GM18867 (cell line): Measurements from ENCODE around the gene FAAP20.

Source experiments
- ATAC-seq: cut with Tn5 transposase; IDR thresholded peaks from one replicate; pipeline ENCODE4 v1.9.1; 2021; ENCODE audit warnings: mild to moderate bottlenecking, moderate library complexity; ENCODE audit not compliant: unreplicated experiment

Gene FAAP20

DNA sequence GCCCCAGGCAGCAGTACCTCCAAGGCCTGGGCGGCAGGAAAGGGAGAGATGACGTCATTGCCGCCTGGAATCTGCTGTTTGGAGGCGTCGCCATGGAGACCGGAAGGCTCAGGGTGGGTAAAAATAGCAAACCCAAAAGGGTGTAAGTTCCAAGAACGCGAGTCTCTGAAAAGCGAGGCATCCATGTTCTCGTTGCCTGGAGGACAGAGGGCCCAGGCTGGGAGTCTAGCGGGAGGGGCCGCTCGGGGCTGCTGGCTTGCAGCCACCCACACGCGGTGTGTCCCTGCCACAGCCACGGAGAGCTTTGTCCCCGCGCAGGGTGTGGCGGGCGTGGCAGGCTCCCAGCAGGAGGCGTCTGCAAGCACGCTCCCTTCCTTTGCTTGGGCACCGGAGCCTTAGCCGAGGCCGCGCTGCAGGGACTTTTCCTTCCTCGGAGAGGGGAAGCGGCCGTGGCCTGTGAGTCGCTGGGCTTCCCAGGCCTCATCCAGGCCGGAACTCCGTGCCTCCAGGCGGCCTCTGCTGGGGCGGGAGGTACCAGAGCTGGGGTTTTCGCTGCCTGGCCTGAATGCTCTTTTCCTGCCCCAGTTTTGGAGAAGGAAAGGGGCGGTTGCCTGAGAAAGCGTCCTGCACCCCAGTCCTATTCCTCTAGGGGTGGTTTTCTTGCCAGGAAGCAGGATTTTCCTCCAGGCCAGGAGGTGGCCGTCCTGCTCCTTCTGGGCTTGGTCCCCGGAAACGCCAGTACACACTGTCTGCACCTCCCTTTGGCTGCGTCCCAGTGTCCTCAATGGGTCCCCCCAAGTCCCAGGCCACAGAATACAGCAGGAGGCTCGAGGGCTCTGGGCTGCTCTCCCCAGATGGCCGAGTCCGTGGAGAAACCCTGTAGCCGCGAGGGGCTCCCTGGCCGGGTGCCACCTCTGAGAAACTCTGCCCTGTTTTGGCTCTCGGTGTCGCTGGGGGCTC lies 18.2 kb upstream of the FAAP20 start:
- no peak for ATAC-seq

DNA sequence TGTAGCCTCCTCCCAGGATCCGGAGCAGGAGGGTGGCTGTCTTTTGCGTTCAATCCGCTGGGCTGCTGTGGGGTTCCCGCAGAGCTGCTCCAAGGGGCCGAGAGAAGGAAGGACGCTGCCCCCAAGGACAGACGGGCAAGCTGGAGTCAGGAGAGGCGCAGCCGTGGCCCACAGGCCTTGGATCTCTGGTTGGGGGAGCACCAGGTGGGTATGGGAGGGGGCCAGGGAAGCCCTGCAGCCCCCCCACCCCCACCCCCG lies 17.6 kb upstream of the FAAP20 start:
- no peak for ATAC-seq

DNA sequence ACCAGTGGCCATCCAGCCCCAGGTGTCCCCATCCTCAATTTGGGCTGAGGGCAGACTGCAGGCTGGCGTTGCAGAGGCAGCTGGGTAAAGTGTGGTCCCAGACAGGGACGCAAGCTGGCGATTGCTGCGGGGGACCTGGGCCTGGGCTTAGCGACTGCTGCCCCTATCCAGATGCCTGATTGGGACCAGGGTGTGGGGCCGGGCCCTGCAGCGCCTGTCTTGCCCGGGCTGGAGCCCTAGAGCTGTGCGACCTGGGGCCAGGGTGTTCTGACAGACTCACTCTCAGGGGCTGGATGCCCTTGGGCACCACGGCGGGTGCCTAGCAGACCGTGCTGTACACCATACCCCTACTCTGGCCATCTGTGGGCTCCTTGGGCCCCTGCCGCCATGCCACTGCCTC lies 16.2 kb upstream of the FAAP20 start:
- ATAC-seq, result no peak

DNA sequence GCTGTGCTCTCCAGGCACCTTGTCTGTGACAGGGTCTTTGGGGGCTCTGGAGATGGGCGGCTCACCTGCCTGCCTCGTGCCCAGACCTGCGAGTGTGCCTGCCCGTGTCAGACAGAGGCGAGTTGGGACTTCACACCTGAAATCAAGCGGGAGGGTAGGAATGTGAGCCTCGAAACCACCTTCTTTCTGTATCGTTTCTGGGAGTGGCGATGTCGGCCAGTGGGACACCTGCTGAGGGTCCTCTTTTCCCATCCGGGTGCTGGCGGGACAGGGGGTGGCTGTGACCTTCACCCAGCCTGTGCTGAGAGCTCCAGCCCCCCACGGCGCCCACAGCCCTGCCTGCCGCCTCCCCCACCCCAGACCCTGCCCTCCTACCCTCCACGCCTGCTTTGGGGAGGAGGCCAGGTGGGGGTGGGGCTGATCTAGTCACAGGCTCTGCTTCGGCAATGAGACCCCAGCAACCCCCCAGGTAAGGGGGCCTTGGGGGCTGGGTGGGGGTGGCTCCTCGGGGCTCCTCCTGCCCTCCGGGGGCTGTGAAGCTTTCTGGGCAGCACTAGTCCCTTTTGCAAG lies 15.6 kb upstream of the FAAP20 start:
- no peak for ATAC-seq

DNA sequence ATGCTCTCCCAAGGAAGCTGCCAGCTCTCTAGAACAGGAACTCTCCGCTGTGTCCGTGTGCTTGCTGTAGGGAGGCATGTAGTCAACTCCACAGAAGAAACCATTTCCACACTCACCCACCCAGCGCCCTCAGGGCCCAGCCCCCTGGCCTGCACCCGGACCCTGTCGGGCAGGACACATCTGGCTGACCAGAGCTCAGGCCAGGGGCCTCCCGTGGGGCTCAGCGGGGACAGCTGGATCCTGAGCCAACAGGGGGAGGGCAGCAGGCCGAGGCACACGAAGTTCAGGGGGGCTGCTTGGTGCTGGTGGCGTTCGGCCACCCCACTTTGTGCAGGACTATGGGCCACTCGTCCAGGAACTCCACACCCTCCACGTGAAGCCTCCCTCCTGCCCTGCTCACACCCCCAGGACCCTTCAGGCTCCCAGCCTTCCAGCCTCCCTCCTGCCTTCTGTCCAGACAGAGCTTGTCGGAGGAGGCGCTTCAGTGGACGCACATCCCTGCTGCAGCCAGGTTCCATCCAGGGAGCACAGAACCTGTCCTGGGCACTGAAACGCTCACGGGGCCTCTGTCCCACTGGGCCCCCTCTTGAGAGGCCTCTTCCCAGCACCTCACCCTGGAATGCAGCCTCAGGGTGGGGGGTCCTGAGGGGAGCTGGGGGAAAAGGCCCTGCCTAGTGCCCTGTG lies 15.0 kb upstream of the FAAP20 start:
- ATAC-seq, result no peak

DNA sequence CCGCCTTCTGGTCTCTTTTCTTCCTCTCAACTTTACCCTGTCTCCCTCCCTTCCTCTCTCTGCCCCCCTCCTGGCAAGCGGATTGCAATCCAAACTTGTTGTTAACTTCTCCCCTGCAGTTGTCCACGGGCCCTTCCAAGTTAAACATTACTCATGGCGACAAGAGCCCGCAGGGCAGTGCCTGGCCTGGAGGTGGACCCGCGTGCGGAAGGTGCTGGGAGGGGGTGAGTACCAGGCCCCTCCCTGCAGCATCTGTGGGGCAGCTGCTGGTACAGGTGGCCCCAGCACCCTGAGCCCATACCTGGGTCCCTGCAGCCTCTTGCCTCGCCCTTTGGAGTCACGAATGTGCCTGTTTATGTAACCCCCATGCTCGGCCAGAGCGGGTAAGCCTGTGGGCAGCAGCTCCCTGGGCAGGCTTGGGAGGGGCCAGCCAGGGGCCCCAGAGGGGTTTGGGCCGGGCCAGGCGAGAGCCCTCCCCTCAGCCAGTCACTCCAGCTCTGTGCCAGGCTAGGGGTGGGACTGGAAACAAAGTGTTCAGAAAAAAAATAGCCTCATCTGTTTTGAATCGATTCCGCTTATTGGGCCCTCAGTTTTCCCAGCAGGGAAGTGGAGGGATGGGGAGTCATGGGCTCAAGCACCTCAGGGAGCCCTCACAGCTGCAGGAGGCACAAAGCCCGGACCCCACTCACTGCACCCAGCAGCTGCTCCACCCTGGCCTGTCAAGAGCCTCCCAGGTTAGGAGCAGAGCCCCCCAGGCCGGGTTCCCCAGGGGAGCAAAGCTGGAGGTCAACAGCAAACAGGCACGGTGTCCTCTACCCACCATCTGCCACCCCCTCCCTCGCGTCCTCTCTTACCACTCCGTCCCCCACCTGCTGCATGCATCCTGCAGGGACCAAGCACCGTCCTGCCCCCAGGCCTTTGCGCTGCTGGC lies 14.0 kb upstream of the FAAP20 start:
- ATAC-seq, result no peak

DNA sequence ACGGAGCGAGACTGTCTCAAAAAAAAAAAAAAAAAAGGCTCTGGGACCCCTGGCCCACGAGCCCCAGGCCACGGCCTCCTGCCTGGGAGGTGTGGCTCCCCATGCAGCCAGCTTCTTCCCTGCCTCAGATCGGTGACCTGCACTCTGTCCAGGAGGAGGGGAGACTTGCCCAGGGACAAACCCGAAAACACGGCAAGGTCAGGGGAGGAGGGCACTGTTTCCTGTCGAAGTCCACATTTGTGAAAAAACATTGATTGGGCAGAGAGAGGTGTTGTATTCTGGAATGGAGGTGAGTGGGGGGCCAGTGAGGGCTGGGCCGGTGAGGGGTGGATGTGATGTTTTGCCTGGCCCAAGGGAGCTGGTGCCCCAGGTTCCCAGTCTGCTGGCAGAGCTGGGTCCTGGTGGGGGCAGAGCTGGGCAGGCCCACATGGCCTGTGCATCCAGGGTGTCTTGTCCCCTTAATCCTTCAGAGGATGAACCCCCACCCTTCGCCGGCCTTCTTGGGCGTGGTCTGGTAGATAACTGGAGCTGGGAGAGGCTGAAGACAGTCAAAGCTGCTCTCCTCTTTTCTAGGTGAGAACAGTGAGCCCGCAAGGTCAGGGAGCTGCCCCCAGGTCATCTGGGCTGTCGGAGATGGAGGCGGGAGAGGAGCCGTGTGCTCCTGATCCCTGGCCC lies 12.4 kb upstream of the FAAP20 start:
- ATAC-seq, result no peak

DNA sequence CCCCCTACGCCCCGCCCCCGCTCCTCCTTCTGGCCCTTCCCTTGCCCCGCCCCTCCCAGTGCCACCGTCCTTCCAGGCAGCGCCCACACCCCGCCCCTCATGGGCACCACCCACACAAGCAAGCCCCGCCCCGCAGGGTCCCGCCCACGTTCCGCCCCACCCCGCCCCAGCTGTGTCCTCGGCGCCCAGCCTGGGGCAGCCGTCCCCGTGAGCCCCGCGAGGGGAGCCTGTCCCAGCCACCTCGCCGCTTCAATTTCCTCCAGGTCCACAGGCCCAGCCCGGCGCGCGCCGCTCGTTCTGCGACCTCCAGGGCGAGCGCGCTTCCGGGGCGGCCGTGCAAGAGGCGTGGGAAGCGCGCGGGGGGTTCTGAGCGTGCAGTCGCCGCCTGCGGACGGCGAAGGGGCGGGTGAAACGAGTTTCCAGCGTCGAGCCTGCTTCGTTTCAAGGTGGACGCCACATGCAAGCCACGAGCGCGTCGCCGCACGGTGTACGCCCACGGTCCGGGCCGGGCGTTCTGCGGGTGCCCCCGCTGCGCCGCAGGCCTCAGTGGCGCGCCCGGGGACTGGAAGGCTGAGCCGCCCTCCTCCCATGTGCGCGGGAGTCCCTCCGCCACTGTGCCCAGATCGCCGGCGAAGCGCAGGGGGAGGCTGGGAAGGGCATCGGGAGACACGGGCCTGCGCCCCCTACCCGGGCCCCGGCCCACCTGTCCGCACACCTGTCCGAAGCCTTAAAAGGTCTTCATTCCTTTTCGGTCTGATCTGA lies 10.8 kb upstream of the FAAP20 start:
- peak; percentile 64 for ATAC-seq

DNA sequence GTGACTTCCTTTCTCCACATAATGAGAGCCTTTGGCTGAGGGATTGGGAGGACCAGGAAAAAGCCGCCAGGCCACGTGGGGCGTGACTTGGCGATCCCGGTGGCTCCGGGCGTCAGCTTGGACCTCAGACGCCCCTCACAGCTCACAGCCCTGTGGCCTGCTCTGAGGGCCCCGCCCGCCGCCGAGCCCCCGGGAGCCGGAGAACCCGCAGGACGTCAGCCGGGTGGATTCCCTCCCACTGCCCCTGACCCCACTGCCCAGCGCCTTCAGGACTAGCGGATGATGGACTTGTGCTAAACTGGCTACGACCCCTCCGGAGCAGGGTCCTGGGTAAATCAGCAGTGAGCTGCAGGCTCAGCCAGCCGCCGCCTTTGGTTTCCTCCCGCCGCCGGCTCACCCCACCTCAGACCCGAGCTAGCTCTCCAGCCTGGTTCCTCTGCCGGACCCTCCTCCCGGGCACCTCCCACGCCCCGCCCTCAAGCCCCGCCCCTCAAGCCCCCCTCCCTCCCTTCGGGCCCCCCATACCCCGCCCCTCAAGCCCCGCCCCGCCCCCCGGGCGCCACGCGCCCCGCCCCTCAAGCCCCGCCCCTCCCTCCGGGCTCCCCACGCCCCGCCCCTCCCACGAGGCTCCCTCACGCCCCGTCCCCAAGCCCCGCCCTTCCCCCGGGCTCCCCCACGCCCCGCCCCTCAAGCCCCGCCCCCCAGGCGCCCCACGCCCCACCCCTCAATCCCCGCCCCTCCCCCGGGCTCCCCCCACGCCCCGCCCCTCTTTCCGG lies 10.0 kb upstream of the FAAP20 start:
- ATAC-seq, result no peak

DNA sequence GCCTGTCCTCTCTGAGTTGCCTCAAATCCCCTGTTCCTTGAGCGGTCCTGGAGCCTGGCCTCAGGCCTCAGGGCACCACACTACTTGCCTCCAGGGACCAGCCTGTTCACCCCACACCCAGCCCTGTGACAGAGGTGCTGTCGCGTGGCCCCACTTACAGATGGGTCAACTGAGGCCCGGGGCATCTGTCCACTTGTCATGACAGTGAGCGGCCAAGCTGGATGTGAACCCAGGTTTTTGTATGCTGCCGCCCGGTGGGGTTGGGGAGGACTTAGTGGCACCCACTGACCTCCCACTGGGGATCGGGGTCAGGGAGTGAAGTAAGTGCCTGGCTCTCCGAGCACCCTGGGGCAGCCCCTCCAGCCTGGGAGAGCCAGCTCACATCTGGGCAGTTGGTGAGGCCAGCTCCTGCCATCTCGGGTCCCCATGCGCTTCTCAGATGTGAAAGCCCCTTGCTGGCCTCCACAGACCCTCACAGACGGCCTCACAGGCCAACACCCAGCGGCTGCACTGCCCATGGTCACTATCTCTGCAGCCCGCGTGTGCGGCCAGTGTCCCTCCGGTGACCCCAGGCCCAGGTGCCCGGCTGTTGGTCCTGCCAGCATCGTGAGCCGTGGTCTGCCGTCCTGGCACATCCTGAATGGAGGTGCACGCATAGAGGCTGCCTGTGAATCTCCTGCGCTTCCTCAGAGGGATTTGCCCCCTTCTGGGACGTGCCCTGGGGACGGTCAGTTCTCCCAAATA lies 9.3 kb upstream of the FAAP20 start:
- no peak for ATAC-seq

DNA sequence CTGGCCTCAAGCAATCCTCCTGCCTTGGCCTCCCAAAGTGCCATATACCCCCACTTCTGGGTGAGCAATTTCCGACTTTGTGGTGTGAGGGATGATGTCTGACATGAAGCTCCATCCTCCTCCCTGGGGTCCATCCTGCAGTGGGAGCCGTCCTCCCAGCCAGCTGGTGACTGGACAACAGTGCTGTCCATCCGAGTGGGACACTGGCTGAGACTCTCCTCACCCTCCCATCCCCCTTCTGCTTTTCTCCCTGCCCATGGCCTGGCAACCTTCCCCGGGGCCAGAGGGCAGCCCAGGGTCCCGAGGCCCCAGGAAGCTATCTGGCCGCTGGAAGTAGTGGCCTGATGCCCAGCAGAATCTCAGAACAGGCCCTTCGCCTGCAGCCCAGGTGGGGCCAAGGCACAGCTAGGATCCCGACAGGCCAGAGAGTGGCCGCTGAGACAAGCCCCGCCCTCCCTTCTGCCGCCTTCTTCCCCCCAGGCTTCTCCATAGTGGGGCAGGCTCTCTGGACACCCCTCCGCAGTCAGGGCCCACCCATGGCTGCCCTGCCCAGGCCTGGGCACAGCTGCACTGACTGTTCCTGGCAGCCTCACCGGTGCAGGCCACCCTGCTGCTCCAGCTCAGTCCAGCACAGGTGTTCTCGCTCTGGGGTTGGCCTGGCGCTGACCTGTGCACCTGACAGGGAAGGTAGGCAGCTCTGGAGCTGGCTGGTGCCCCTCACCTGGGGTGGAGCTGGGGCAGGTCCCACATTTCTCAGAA lies 8.4 kb upstream of the FAAP20 start:
- ATAC-seq, result no peak

DNA sequence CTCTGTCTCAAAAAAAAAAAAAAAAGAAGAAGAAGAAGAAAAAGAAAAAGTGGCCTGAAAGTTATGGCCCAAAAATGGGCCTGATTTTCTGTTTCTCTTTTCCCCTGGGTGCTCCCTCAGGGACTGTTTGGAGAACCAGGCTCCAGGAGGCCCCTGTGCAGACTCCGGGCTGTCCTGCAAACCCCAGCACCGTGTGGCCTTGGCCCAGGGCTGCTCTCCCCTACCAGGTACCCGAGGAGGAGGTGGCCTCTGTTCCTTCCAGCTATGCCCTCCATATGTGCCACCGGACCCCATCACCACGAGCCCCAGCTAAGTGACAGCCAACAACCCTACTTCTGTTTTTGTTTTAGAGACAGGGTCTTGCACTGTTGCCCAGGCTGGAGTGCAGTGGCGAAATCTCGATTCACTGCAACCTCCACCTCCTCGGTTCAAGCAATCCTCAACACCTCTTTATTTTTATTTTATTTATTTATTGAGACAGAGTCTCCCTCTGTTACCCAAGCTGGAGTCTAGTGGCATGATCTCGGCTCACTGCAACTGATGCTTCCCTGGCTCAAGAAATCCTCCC lies 7.5 kb upstream of the FAAP20 start:
- ATAC-seq, result no peak

DNA sequence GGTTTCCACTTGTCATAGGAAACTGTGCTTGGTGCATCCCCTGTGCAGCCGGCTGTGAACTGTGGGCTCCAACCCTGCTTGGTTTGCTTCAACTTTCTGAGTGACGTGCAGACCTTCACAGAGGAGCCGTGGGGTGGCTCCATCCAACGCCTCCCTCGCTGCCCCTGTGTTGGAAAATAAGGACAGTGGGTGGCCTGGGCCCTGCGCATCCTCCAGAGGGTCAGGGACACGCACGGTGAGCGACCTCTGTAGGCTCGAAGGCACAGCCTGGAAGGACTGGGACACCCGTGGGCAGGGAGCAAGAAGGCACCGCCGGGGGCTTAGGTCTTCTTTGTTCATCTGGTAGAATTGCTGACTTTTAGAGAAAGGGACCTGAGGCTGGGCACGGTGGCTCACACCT lies 6.5 kb upstream of the FAAP20 start:
- no peak for ATAC-seq

DNA sequence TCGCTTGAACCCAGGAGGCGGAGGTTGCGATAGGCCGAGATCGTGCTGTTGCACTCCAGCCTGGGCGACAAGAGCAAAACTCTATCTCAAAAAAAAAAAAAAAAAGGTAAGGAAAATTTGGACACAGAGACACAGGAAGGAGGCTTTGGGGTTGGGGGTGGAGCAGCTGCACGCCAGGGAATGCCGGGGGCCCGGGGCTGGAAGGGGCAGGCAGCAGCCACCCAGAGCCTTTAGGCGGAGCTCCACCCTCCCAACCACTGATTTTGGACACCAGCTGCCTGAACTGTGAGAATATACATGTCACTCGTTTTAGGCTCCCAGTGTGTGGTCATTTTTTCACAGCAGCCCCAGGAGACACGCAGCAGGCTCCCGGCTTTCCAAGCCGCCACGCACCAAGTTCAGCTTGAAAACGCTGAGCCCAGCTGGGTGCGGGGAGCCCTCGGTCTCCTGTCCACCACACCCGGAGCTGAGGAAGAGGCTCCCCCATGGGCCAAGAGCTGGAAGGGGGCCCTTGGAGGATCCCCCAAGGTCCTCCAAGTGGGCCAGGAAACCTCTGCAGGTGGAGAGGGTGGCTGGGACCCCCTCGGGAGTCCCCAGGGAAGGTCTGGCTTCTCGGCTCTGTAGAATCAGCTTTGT lies 5.9 kb upstream of the FAAP20 start:
- ATAC-seq, result no peak

DNA sequence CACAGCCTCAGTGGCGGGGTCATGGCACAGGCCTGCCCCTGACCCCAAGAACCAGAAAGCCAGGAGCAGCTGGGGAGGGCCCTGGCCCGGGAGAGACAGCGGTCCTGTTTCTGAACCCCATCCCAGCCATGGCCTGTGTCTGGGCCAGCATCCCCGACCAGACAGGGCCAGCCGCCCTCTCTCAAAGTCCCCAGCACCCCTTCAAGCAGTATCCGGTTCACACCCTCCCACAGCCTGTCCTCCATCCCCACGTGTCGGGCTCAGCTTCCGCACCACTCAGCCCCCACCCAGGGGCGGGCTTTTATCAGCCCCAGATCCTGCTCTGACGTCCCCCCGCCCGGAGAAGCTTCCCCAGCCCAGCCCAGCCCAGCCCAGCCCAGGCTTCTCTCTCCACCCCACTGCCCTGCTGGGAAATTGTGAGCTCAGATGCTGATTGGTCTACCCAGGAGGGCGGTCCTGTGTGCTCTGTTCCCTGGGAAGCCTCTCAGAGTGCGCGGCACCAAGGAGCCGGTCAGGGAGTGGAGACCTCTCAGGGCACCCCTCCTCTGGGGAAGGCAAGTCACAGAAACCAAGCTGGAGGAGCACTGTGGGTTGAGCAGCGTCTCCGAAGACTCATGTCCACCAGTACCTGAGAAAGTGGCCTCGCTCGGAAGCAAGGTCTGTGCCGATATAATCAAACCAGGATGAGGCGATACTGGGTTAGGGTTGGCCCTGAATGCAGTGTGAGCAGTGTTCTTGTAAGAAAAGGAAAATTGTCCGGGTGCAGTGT lies 4.7 kb upstream of the FAAP20 start:
- no peak for ATAC-seq

DNA sequence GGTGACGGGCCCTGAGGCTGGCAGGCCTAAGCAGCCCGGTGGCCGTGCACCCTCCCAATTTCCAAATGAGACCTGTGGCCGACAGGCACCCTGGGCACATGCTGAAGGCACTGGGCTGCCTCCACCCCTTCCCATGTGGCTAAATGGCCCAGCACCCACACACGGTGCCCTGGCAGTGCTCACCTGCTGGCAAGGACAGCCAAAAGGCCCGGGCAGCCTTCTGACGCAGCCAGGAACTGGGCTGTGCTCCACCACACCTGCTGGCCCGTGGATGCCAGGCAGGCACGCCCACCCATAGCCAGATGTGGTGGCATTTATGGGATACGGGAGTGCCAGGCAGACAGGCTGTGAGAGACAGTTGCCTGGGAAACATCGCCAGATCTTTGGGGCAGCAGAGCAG lies 4.0 kb upstream of the FAAP20 start:
- no peak for ATAC-seq
